HG03025 (cell line): ENCODE results near the gene CDKL5.

ENCODE experiments used
- ATAC-seq: cut with Tn5 transposase; IDR thresholded peaks from one replicate; pipeline ENCODE4 v1.9.1; 2021; ENCODE audit warnings: mild to moderate bottlenecking, moderate library complexity; ENCODE audit not compliant: unreplicated experiment, low FRiP score

Gene CDKL5

GRCh38 chrX:18455384-18455783, 30.0 kb downstream of the CDKL5 start:
- ATAC-seq = no peak

GRCh38 chrX:18457000-18457399, 31.6 kb downstream of the CDKL5 start:
- ATAC-seq = no peak

GRCh38 chrX:18461431-18461830, 36.0 kb downstream of the CDKL5 start:
- no peak for ATAC-seq

- ATAC-seq = no peak
These were observed 39.1 kb downstream of the CDKL5 start for GRCh38 chrX:18464499-18464898.

GRCh38 chrX:18465051-18465450, 39.6 kb downstream of the CDKL5 start:
- ATAC-seq = no peak

GRCh38 chrX:18468599-18468998, 43.2 kb downstream of the CDKL5 start:
- no peak for ATAC-seq

GRCh38 chrX:18471296-18471695, 45.9 kb downstream of the CDKL5 start:
- no peak for ATAC-seq

- no peak for ATAC-seq
These were observed 65.6 kb downstream of the CDKL5 start for GRCh38 chrX:18490806-18491555.

GRCh38 chrX:18491587-18492340, 66.4 kb downstream of the CDKL5 start:
- ATAC-seq = no peak

GRCh38 chrX:18534949-18535348, 109.5 kb downstream of the CDKL5 start:
- no peak for ATAC-seq

- no peak for ATAC-seq
These were observed 111.7 kb downstream of the CDKL5 start for GRCh38 chrX:18537068-18537467.

- ATAC-seq = no peak
These were observed 112.1 kb downstream of the CDKL5 start for GRCh38 chrX:18537524-18537923.

GRCh38 chrX:18542131-18542530, 116.7 kb downstream of the CDKL5 start:
- no peak for ATAC-seq

- no peak for ATAC-seq
These were observed 117.5 kb downstream of the CDKL5 start for GRCh38 chrX:18542905-18543304.

GRCh38 chrX:18543738-18544137, 118.3 kb downstream of the CDKL5 start:
- no peak for ATAC-seq

- no peak for ATAC-seq
These were observed 120.4 kb downstream of the CDKL5 start for GRCh38 chrX:18545771-18546170.

GRCh38 chrX:18548996-18549395, 123.6 kb downstream of the CDKL5 start:
- no peak for ATAC-seq

- ATAC-seq = no peak
These were observed 124.2 kb downstream of the CDKL5 start for GRCh38 chrX:18549643-18550042.

- ATAC-seq = no peak
These were observed 132.5 kb downstream of the CDKL5 start for GRCh38 chrX:18557879-18558278.

GRCh38 chrX:18558799-18559198, 133.4 kb downstream of the CDKL5 start:
- ATAC-seq = no peak

GRCh38 chrX:18561020-18561419, 135.6 kb downstream of the CDKL5 start:
- no peak for ATAC-seq

GRCh38 chrX:18565727-18566126, 140.3 kb downstream of the CDKL5 start:
- no peak for ATAC-seq
